ENCODE measurements around the gene ANKRD53. TPM values are rescaled to one million over a fixed set of nuclear protein-coding genes. Genes with fewer than 3 reads are reported as not detected.

ANKRD53 gene
- total RNA-seq, 1 donor from 2014 or later = not detected

DNA sequence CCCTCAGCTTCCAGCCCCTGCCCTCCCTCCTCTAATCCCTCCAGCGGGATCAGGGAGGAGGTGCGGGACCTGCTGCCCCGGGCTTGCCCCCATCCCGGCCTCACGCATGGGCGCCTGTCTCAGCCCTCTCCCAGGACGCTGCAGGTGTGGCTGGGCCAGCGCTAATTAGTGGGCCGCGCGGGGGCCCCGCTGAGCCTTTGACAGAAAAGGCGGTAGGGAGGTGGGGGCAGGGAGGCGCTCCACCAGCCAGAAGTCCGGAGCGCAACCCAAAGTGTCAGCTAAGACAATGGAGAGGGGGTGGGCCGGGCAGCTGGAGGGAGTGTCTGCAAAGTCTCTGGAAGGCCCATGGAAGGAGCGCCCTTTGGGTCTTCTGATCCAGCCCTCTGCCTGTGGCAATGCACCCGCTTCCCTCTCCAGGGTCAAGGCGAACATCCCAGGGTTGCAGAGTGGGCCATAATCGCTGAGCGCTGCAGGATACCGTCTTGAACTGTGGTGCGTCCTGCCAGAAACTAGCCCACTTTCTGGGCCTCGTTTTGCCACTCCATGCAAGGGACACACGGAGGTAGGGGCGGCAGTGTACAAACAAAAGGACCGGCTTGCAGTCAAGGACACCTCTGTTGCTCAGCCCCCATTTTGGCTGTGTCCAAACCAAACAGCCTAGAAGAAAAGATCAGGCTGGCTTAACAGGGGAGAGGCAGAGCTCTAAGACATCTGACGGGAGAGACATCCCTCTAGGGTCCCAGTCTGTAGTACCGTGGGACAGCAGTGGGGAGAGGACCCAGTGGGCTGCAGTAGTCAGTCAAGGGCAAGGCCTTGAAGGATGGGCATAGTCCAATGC is 39.2 kb upstream of the ANKRD53 start:
- Mint-ChIP-seq H3K9me3 (no peaks in the 10 kb centered on the region), H3K4me3 (no peak overlapping the region), H3K4me1 (no peaks in the 10 kb centered on the region), H3K27ac (no peak overlapping the region), H3K27me3 (peaks cover 14% of the 10 kb centered on the region), H3K36me3 (ENCODE audit: low read depth) (no peaks in the 10 kb centered on the region)
- DNase-seq = no peak
- intact Hi-C loops (cut with micrococcal nuclease) = no loop called here

DNA sequence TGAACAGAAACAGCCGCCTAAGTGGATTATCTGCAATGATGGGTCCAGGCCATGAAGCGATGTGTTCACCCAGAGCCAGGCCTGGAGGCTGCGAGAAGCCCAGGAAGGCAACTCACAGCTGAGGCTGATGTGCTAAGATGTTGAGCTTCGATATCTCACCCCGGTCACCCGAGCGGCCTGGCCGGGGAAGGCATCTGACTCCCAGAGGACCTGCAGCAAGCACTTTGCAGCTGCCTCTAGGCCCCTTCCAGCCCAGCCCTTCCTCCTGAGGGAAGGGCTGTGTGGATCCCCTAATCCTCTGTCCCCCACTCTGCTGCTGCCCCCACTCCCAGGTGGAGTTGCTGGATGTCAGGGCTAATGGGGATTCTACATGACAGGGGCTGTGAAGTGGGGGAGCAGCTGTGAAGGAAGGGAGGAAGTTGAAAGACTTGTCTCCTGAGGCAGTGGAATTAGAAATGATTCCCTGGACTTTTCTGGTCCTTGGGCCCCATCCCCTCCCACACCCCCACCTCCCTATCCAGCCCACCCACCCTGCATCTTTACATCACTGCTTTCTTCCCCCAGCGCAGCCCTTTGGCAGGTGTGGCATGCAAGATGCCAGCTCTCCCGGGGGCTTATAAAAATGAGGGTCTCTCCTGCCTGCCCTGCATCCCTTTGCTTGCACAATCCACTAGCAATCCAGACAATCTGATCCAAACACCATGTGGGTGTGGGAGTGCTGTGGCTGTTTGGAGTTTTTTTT is 38.4 kb upstream of the ANKRD53 start:
- H3K4me1 Mint-ChIP-seq = no peaks in the 10 kb centered on the region
- intact Hi-C loops (cut with micrococcal nuclease) = no loop called here
- no peak overlapping the region for H3K4me3 Mint-ChIP-seq
- peaks cover 14% of the 10 kb centered on the region for H3K27me3 Mint-ChIP-seq
- H3K36me3 Mint-ChIP-seq (ENCODE audit: low read depth) = no peaks in the 10 kb centered on the region
- H3K27ac Mint-ChIP-seq = no peak overlapping the region
- DNase-seq = no peak
- no peaks in the 10 kb centered on the region for H3K9me3 Mint-ChIP-seq

DNA sequence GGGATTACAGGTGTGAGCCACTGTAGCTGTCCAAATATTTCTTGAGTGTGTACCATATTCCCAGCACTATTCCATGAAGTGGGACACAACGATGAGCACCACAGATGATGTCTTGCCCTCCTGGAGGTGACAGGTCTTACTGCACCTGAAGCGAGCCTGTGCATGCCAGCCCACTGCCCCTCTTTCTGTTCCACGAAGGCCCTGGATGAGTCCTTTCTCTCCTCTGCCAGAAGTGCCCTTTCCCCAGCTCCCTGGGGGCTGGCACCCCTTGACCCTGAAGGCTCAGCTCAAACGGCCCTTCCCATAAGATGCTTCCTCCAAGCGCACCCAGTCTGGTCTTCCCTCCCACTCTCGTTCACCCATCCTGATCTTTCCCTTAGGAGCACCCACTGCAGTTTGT is 37.2 kb upstream of the ANKRD53 start:
- H3K4me3 Mint-ChIP-seq = no peak overlapping the region
- no peak overlapping the region for H3K27ac Mint-ChIP-seq
- intact Hi-C loops (cut with micrococcal nuclease) = no loop called here

DNA sequence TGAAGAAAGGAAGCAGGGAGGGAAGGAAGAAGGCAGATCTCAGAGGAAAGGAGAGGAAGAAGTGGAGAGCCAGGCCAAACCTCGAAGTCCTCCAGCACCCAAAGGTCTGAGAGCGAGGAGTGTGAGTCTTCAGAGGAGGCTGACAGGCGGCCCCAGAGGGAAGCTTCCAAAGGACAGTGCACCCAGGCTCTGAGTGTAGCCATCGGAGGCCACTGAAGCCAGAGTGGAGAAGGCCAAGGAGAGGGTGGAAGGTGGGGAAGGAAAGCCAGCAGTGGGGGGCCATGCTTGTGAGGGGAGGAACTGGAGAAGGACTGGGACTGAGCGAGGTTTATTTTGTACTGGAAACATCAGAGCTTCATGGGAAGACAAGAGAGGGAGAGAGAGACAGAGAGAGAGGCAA is 36.7 kb upstream of the ANKRD53 start:
- Mint-ChIP-seq H3K27ac (no peak overlapping the region), H3K4me3 (no peak overlapping the region), H3K4me1 (peaks cover 1% of the 10 kb centered on the region), H3K9me3 (no peaks in the 10 kb centered on the region), H3K27me3 (peaks cover 13% of the 10 kb centered on the region), H3K36me3 (ENCODE audit: low read depth) (no peaks in the 10 kb centered on the region)
- intact Hi-C loops (cut with micrococcal nuclease) = no loop called here
- DNase-seq = no peak

More for the DNA sequence above, 37.2 kb upstream of the ANKRD53 start:
- Mint-ChIP-seq H3K27me3 (peaks cover 15% of the 10 kb centered on the region), H3K36me3 (ENCODE audit: low read depth) (no peaks in the 10 kb centered on the region), H3K4me1 (no peaks in the 10 kb centered on the region), H3K9me3 (no peaks in the 10 kb centered on the region)
- no peak for DNase-seq

DNA sequence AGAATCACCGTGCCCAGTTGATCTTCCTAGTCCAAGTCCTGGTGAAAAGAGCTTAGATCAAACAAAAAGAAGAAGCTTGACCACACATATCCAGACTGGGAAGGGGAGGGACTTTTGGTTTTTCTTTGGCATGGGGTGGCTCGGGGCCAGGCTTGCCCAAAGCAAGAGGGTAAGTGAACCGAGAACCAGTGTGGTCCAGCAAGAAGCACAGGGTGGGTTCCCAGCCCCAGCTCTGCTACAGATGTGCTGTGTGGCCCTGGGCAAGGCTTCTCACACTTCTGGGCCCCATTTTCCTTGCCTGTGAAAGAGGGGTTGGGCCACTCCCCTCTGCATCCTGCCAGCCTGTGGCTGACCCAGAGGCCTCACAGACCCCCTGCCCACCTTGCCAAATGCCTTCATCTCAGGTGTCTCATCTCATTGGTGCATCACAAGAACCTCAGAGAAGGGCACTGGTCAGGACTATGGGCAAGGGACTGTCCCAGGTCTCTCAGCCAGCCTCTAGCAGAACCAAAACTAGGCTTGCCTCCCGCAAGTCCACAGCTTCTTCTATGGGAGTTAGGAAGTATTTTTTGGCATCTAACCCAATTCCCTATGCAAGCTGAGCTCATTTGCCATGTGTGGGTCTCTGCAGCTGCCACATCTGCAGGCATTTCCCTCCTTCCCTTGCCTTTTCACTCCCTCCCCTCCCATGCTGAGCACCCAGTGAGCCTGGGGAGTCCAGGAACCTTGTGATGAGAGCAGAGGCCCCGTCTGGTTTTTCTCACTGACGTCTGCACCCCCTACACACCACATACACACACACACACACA is 35.8 kb upstream of the ANKRD53 start:
- DNase-seq = no peak
- no peak overlapping the region for H3K27ac Mint-ChIP-seq
- H3K27me3 Mint-ChIP-seq = peaks cover 13% of the 10 kb centered on the region
- H3K4me3 Mint-ChIP-seq = no peak overlapping the region
- peaks cover 8% of the 10 kb centered on the region for H3K4me1 Mint-ChIP-seq
- H3K9me3 Mint-ChIP-seq = no peaks in the 10 kb centered on the region
- H3K36me3 Mint-ChIP-seq (ENCODE audit: low read depth) = no peaks in the 10 kb centered on the region
- intact Hi-C loops (cut with micrococcal nuclease) = no loop called here

DNA sequence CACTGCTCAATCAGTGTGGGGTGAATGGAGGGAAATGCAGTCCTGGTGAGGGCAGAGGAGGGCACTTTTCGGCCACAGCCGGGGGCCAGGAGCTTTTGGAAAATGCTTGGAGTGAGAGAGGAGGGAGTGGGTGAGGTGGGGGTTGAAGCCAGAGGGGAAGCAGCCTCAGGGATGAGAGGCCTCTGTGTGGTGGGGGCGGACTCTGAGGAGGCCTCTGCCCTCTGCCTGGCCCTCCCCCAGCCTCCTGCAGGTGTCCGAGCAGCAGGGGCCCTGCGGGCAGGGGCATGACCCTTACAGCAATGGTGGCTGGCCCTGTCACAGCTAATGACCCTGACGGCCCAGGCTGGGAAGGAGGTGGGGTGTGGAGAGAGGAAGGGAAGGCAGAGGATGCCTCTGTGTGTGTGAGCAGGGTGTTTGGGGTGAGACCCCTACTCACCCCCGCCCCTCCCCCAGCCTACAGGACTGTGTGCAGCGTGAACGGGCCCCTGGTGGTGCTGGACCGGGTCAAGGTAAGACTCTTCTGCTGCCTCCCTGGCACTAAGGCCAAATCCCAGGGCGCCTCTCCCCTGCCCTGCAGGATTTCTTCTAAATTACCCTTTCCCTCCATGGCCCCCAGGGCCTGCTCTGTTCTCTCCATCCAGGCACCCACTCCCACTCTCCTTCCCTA is 35.1 kb upstream of the ANKRD53 start:
- Mint-ChIP-seq H3K4me3 (no peak overlapping the region), H3K9me3 (no peaks in the 10 kb centered on the region), H3K27me3 (peaks cover 14% of the 10 kb centered on the region), H3K36me3 (ENCODE audit: low read depth) (no peaks in the 10 kb centered on the region), H3K4me1 (peaks cover 15% of the 10 kb centered on the region), H3K27ac (no peak overlapping the region)
- intact Hi-C loops (cut with micrococcal nuclease) = no loop called here
- no peak for DNase-seq

DNA sequence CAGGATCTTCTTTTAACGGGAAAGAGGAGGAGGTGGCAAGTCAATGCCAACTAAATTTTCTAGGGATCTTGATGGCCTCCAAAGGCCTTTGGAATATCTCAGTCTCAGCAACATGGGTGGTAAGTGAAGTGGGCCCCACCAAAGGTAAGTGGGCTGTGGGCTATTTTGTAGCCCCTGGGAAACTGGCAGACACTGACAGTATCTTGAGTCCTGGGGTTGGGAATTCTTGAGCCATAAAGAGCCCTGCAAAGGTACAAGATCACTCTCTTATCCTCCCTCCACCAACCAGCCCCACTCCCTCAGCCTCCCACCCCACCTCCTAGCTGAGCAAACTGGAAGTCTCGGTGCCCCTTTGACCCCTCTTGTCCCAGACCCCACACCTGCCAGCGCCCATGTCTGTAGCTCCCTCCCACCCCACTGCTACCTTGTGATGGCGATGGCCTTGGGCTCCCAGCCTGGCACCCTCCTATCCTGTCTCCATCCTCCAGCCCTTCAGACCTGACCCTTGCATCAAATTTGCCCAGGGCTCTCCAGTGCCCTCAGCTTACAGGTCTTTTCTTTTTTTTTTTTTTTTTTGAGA is 34.2 kb upstream of the ANKRD53 start:
- DNase-seq = no peak
- H3K27ac Mint-ChIP-seq = no peak overlapping the region
- H3K4me1 Mint-ChIP-seq = peaks cover 16% of the 10 kb centered on the region
- no peak overlapping the region for H3K4me3 Mint-ChIP-seq
- no peaks in the 10 kb centered on the region for H3K9me3 Mint-ChIP-seq
- no peaks in the 10 kb centered on the region for H3K36me3 Mint-ChIP-seq (ENCODE audit: low read depth)
- H3K27me3 Mint-ChIP-seq = peaks cover 11% of the 10 kb centered on the region
- intact Hi-C loops (cut with micrococcal nuclease) = no loop called here

DNA sequence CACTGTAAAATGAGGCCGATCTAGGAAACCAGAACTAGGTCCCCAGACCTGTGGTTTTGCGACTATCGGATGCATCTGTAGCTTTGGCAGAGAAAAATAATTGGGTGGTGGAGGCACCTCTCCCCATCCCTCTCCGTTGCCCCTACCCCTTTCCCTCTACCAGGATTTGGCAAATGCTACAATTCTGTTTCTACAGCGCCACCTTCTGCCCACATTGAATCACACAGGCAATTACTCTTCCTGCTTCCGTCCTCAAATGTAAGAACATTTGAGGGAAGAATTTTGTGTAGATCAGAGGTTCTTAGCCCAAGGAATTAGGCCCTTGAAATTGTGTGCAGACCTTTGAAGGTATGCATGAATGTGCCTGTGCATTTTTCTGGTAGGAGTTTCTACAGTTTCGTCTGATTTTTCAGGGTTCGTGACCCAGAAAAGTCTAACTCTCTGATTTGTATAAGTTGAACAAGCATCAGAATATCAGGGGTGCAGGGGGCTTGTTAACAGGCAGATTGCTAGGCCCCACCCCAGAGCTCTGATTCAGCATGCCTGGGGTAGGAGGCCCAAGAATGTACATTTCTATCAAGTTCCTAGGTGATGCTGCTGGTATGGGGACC is 31.5 kb upstream of the ANKRD53 start:
- Mint-ChIP-seq H3K4me3 (no peak overlapping the region), H3K36me3 (ENCODE audit: low read depth) (no peaks in the 10 kb centered on the region), H3K27me3 (peaks cover 14% of the 10 kb centered on the region), H3K27ac (no peak overlapping the region), H3K9me3 (no peaks in the 10 kb centered on the region), H3K4me1 (peaks cover 16% of the 10 kb centered on the region)
- peak; percentile 87 for DNase-seq
- intact Hi-C loops (cut with micrococcal nuclease) = loop anchor here (1.0 to 5.0 kb wide), 2 partner anchors 158 to 290 kb away; no protein-coding TSS in a partner anchor

DNA sequence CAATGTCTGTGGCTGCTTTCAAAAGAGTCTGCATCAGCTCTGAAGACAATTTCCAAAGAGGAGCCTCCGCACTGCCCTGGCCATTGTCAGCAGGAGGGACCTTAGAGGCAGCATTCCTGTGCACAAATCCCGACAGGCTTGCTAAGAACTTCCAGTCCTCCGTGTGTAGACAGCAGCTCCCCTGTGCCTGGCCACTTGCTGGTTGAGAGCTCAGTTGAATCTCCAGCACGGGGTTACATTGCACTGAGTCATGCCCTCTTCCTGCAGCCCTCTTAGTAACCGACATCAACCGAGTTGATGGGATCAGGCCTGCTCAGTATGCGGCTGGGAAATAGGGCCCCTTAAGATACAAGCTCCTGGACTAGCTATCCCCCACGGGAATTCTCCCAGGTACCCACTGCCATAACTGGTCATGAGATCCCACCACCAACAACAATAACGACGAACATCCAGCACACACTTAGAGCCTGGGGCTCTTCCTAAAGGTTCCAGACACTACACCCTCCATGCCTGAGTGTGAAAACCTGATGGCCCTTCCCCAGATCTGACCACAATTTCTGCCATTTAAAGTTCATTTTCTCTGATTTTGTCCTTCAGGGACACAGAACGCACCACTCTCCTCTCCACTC is 30.8 kb upstream of the ANKRD53 start:
- Mint-ChIP-seq H3K4me1 (peaks cover 16% of the 10 kb centered on the region), H3K27ac (no peak overlapping the region), H3K36me3 (ENCODE audit: low read depth) (no peaks in the 10 kb centered on the region), H3K27me3 (peaks cover 18% of the 10 kb centered on the region), H3K4me3 (peak overlapping the region; percentile 83), H3K9me3 (no peaks in the 10 kb centered on the region)
- intact Hi-C loops (cut with micrococcal nuclease) = loop anchor here (1.0 to 5.0 kb wide), 4 partner anchors 76 to 643 kb away; no protein-coding TSS in a partner anchor
- no peak for DNase-seq

DNA sequence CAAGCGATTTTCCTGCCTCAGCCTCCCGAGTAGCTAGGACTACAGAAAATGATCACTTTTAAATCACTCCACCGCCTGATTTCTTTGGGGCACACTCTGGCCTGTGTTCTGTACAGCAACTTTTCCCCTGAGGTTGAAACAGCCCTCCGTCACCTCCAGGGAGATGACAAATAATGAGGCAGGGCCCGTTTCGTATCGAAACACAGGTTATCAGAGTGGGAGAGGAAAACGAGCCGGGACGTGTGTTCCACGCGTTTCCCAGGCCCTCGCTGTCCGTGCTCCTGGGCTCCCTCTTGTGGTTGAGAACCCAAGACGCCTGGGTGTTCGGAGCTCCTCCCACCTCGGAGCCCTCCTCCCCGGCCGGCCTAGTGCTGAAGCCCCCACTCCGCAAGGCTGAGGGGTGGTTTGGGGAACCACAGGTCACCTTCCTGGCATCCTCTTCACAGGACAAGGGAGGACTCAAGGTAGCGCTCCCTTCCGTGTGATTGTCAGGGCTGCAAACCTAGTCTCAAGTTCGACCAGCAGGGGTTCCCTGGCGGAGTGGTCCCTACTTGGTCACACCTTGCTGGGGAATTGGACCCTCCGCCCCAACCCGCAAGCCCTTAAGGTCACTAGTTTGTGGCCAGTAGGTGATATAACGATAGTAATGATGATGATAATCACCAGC is 30.0 kb upstream of the ANKRD53 start:
- H3K4me1 Mint-ChIP-seq = peaks cover 16% of the 10 kb centered on the region
- H3K36me3 Mint-ChIP-seq (ENCODE audit: low read depth) = no peaks in the 10 kb centered on the region
- peak overlapping the region; percentile 83 for H3K4me3 Mint-ChIP-seq
- intact Hi-C loops (cut with micrococcal nuclease) = loop anchor here (1.0 to 5.0 kb wide), 3 partner anchors 77 to 644 kb away; no protein-coding TSS in a partner anchor
- H3K9me3 Mint-ChIP-seq = no peaks in the 10 kb centered on the region
- peak overlapping the region; percentile 58 for H3K27ac Mint-ChIP-seq
- DNase-seq = peak; percentile 93
- peaks cover 23% of the 10 kb centered on the region for H3K27me3 Mint-ChIP-seq

DNA sequence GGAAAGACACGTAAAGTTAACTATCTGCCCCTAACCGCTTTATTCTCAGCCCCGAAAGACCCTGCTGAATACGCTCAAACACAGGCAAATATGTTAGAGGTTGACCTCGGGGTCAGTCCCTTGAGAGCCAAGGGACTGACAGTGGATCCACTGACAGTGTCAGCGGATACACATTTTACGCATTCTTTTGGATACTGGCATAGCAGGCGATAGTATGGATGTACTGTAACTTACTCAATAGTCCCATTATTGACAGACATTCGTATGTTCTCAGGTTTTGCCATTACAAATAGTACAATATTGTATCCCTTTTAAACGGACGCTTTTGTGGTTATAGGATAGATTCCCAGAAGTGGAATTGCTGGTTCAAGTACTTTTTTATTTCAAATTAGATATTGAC is 29.3 kb upstream of the ANKRD53 start:
- H3K27me3 Mint-ChIP-seq = peaks cover 28% of the 10 kb centered on the region
- no peaks in the 10 kb centered on the region for H3K36me3 Mint-ChIP-seq (ENCODE audit: low read depth)
- no peak overlapping the region for H3K4me3 Mint-ChIP-seq
- intact Hi-C loops (cut with micrococcal nuclease) = loop anchor here (2.0 to 5.0 kb wide), 2 partner anchors 292 to 644 kb away; no protein-coding TSS in a partner anchor
- DNase-seq = no peak
- H3K27ac Mint-ChIP-seq = no peak overlapping the region
- H3K4me1 Mint-ChIP-seq = peaks cover 16% of the 10 kb centered on the region
- no peaks in the 10 kb centered on the region for H3K9me3 Mint-ChIP-seq

DNA sequence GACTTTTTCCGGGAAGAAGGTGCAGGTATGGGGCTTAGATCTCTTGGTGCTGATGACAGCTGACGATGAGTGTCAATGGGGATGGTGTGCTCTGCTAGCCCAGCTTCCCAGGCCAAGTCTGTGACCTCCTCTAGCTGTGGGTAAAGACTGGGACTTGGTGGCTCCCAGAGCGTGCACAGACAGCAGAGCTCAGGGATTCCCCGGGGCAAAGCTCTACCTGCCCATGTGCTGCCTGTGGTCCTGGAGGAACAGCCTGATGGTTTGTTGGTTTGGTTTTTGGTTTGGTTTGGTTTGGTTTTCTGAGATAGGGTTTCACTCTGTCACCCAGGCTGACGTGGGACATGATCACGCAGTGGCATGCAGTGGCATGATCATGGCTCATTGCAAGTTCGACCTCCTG is 23.5 kb upstream of the ANKRD53 start:
- no peak for DNase-seq
- no peak overlapping the region for H3K27ac Mint-ChIP-seq
- no peaks in the 10 kb centered on the region for H3K36me3 Mint-ChIP-seq (ENCODE audit: low read depth)
- H3K27me3 Mint-ChIP-seq = peaks cover 39% of the 10 kb centered on the region
- peaks cover 2% of the 10 kb centered on the region for H3K4me1 Mint-ChIP-seq
- H3K4me3 Mint-ChIP-seq = no peak overlapping the region
- intact Hi-C loops (cut with micrococcal nuclease) = no loop called here
- no peaks in the 10 kb centered on the region for H3K9me3 Mint-ChIP-seq

Data from activated CD4-positive, alpha-beta T cell treated with anti-CD3 and anti-CD28 coated beads, Interleukin-2, amount 10 ng/mL, durations not matched to agents 24 days and 14 days (primary cell).